Non-pigmented ciliary epithelial cell (primary cell): ENCODE results near the gene ZSCAN4.

ENCODE experiments used
- DNase-seq: peaks from one replicate; pipeline ENCODE4 v3.0.0-alpha.2; 2010; ENCODE audit warnings: low read depth

Gene ZSCAN4

GRCh38 chr19:57682226-57682766 is 13.6 kb downstream of the ZSCAN4 start:
- no peak for DNase-seq

- DNase-seq: no peak
These were observed 18.0 kb downstream of the ZSCAN4 start for GRCh38 chr19:57686727-57687126.

GRCh38 chr19:57687363-57688010 is 18.8 kb downstream of the ZSCAN4 start:
- no peak for DNase-seq

GRCh38 chr19:57688011-57688763 is 19.5 kb downstream of the ZSCAN4 start:
- no peak for DNase-seq

DNA sequence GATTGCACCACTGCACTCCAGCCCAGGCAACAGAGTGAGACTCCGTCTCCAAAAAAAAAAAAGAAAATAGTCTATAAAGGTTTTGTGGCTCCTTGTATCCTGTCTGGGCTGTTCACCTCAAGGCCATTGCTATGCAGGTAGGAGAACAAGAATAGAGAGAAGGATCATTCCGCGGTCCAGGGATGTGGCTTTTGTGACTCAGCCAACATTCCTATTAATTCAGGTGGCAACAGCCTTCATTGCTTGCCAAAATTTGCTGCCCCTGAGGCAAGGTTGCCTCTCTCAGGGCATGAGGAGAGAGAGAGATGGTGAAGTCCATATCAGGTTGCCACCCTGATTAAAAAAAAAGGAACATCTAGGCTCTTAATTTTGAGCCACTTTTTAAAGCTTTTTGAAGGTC is 21.0 kb downstream of the ZSCAN4 start:
- no peak for DNase-seq

DNA sequence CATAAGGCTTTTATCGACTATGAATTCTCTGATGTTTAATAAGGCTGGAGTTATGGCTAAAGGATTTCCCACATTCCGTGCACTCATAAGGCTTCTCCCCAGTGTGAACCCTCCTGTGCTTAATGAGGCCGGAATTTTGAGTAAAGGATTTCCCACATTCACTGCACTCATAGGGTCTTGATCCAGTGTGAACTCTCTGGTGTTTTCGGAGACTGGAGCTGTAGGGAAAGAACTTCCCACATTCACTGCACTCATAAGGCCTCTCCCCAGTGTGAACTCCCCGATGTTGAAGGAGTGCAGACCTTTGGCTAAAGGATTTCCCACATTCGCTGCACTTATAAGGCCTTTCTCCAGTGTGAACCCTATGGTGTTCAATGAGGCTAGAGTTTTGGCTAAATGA is 32.9 kb downstream of the ZSCAN4 start:
- no peak for DNase-seq

- no peak for DNase-seq
These were observed 37.6 kb downstream of the ZSCAN4 start for GRCh38 chr19:57706346-57706745.

DNA sequence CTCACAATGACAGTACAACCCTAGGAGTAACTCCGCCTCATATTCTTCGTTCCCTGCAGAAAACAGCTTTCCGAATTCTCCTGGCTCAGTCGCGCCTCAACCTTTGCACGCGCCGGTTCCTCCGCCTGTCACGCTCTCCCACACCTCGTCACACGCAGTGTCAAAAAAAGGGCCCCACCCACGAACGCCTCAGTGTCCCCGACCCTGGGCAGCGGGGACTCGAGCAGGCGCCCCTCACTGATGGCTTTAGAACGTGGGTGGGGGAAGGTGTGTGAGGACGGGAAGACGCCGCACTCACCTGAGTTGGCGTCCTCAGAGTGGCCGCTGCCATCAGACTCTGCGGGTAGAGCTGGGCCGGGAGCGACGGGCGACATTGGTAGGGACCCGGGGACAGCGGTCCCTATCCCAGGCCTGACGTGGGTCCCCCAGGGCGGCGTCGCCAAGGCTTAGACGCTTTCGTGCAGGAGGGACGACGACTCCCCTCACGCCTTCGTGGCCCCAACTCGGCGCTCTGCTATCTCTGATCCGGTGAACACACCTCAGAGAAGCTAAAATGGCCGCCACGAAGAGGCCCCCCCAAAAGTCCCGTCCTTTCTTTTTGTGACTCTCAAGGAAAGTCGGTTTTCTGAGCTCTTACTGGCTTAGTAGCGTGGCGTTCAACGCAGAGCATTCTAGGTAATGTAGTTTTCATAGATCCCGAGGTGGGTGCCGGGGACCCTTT is 40.1 kb downstream of the ZSCAN4 start, which contains the start of gene ZNF154:
TSS of gene ZNF154 (minus strand) at position 564 of the 721 bp plus-strand sequence. CDS start at position 331, 233 bp downstream.
- DNase-seq: peak; percentile 35

DNA sequence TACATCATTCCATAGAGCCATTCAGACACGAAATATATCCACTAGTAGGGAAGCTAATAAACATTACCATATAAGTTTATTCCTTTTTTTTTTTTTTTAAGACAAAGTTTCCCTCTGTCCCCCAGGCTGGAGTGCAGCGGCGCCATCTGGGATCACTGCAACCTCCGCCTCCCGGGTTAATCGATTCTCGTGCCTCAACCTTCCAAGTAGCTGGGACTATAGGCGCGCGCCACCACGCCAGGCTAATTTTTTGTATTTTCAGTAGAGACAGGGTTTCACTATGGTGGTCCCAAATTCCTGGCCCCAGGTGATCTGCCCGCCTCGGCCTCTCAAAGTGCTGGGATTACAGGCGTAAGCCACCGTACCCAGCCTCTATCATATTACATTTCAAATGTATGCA is 40.9 kb downstream of the ZSCAN4 start:
- DNase-seq: no peak

DNA sequence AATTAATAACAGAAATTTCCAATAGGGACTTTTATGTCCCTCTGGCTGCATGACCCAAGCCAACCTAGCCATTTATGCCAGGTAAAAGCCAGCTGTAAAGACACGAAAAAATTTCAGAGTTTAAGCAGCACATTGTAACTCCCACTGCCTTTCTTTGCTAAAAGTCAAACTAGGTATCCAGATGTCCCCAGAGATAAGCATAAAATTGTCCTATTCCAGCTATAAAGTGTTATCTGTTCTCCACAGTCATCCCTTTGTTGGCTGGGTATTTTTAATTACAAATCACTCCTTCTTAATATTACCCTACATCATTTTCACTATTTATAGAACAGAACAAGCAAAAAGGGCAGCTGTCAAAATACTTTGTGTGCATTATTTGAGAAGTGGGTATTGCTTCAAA is 43.5 kb downstream of the ZSCAN4 start:
- DNase-seq: no peak

DNA sequence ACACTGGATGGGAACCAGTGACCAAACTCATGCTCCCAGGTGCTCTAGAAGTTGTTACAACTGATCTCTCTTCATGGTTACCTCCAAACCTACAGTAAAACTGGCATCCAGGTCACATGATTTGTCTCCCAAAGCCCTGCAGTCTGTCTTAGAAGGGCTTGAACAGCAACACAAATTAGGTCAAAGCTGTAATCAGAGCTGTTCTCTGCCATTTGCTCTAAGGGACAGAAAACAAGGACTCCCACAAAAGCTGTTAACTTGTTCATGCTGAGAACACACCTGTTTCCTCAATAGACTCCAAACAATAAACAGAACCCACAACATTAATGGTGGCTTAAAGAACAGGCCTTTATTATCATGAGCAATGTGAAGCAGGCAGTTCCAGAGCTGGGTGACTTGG is 50.7 kb downstream of the ZSCAN4 start:
- no peak for DNase-seq

DNA sequence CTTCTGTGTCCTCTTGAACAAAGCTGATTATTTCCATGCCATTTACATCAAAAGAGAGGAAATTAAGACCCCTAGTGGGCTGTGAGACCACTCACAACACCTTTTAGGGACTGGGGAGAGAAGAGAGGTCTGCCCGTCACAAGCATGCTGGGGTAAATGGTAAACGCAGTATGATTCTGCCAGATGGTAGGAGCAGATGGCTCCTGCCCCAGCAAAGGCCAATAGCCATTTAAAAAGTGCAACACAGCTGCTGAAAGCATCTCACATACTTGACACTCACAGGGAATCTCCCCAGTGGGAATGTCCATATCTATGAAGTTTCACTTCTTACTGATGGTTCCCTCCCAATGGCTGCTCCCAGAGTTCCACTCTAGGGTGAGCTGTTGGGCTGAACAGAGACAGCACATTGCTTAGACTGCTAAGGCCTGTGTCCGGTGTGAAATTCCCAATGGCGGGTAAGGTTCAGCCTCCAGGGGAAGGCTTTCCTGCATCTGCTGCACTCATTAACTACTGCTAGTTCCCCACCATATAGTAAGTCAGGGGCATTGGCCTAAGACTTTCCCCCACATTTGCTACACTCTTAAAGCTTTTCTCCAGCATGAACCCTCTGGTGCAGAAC is 51.3 kb downstream of the ZSCAN4 start:
- no peak for DNase-seq

- DNase-seq: no peak
These were observed 52.1 kb downstream of the ZSCAN4 start for GRCh38 chr19:57720878-57721277.
